CD4-positive, alpha-beta memory T cell (primary cell): ENCODE results near the gene TNFSF10. TPM values are rescaled to one million over a fixed set of nuclear protein-coding genes. Genes with fewer than 3 reads are reported as not detected.

Experiments
- CTCF ChIA-PET: fragments of 350-600 bp; sonication (Branson Sonifier 250); formaldehyde crosslinking; loops from one replicate; lab custom pipeline; 2021; ENCODE audit warnings: inconsistent platforms; ENCODE audit not compliant: partially characterized antibody; lab: Charles Lee
- POLR2A ChIA-PET: fragments of 350-600 bp; sonication (Branson Sonifier 250); formaldehyde crosslinking; loops from one replicate; lab custom pipeline; 2021; ENCODE audit not compliant: partially characterized antibody; lab: Charles Lee
- DNase-seq, 5 donors: peaks; one replicate each; pipeline versions ENCODE4 v3.0.0 to v3.0.0-alpha.2; 2020 to 2022; ENCODE audit warnings: mixed read lengths in 1 of 5
- H3K27ac ChIP-seq: one replicate; pipeline ENCODE4 v1.7.0; 2013; ENCODE audit warnings: low read depth, low read length
- H3K27me3 ChIP-seq: 2 replicates; pipeline ENCODE4 v1.7.0; 2013; ENCODE audit warnings: mild to moderate bottlenecking, low read length, moderate library complexity; ENCODE audit not compliant: insufficient read depth
- H3K36me3 ChIP-seq: 2 replicates; pipeline ENCODE4 v1.7.0; 2013; ENCODE audit warnings: mild to moderate bottlenecking, low read length, moderate library complexity; ENCODE audit not compliant: insufficient read depth
- H3K4me1 ChIP-seq: 2 replicates; pipeline ENCODE4 v1.7.0; 2013; ENCODE audit warnings: mild to moderate bottlenecking, low read length, moderate library complexity; ENCODE audit not compliant: insufficient read depth
- H3K4me3 ChIP-seq, 2 donors: one replicate each; pipeline ENCODE4 v1.7.0; 2013; ENCODE audit warnings: low read length in 2 of 2, mild to moderate bottlenecking in 1 of 2
- H3K9me3 ChIP-seq, 2 donors: one replicate each; pipeline ENCODE4 v1.7.0; 2013; ENCODE audit warnings: low read length in 2 of 2, control low read depth in 1 of 2; ENCODE audit not compliant: control insufficient read depth in 1 of 2
- H3K27ac Mint-ChIP-seq, 7 donors: one replicate each; pipeline ENCODE4 v1.8.0; 2020 to 2021; ENCODE audit warnings: mixed read lengths in 7 of 7, mild to moderate bottlenecking in 6 of 7, inconsistent platforms in 3 of 7, moderate library complexity in 3 of 7
- H3K27me3 Mint-ChIP-seq, 2 donors: one replicate each; pipeline ENCODE4 v1.8.0; 2020 to 2021; ENCODE audit warnings: mixed read lengths in 2 of 2
- H3K36me3 Mint-ChIP-seq, 2 donors: one replicate each; pipeline ENCODE4 v1.8.0; 2020 to 2021; ENCODE audit warnings: mixed read lengths in 2 of 2, inconsistent platforms in 1 of 2, mild to moderate bottlenecking in 1 of 2
- H3K4me1 Mint-ChIP-seq, 4 donors: one replicate each; pipeline ENCODE4 v1.8.0; 2020 to 2021; ENCODE audit warnings: mixed read lengths in 4 of 4, mild to moderate bottlenecking in 1 of 4
- H3K4me3 Mint-ChIP-seq, 8 donors: one replicate each; pipeline ENCODE4 v1.8.0; 2020 to 2021; ENCODE audit warnings: mixed read lengths in 8 of 8, mild to moderate bottlenecking in 7 of 8, moderate library complexity in 6 of 8, inconsistent platforms in 3 of 8
- H3K9me3 Mint-ChIP-seq, 8 donors: one replicate each; pipeline ENCODE4 v1.8.0; 2020 to 2021; ENCODE audit warnings: mixed read lengths in 8 of 8, mild to moderate bottlenecking in 5 of 8, inconsistent platforms in 3 of 8, moderate library complexity in 1 of 8
- intact Hi-C: fragments of 100-400 bp; cut with micrococcal nuclease; formaldehyde crosslinking; loops from one replicate; pipeline ENCODE4 v1.15.1; 2023
- polyA plus RNA-seq, 2 donors: library from polyadenylated mRNA; unstranded; fragments of 300-500 nt; fragmentation: Illumina TruSeq; gene quantifications; one replicate each; pipeline ENCODE4 v1.2.3, GENCODE V29; 2021
- total RNA-seq, 2 experiments: library from RNA; stranded (reverse); gene quantifications; one replicate each; pipeline ENCODE4 v1.2.3, GENCODE V29; 2021

TNFSF10 gene
- total and polyA plus RNA-seq, 4 experiments from 2014 or later = 63.4 to 107 (median 77.5) TPM

- H3K4me1 Mint-ChIP-seq = peaks cover 0 to 3% (median 0%) of the 10 kb centered on the region in 4 donors
- POLR2A ChIA-PET = no interaction called here
- Histone ChIP-seq H3K4me3 (no peak overlapping the region), H3K27me3 (no peaks in the 10 kb centered on the region), H3K4me1 (no peaks in the 10 kb centered on the region), H3K36me3 (no peaks in the 10 kb centered on the region), H3K9me3 (no peaks in the 10 kb centered on the region), H3K27ac (no peak overlapping the region)
- intact Hi-C loops = no loop called here
- H3K36me3 Mint-ChIP-seq = no peaks in the 10 kb centered on the region
- H3K9me3 Mint-ChIP-seq = peaks cover 0 to 6% (median 1%) of the 10 kb centered on the region in 8 donors
- H3K27me3 Mint-ChIP-seq = peaks cover 11 to 15% of the 10 kb centered on the region in 2 donors
- CTCF ChIA-PET = interaction anchor here (1.1 to 1.2 kb wide), 3 partner anchors 8 to 129 kb away, joined by 4 to 7 read pairs (median 5); no protein-coding TSS in a partner anchor
- H3K27ac Mint-ChIP-seq = no peak overlapping the region
- no peak overlapping the region for H3K4me3 Mint-ChIP-seq
- DNase-seq = no peak
These were observed 55.9 kb downstream of the TNFSF10 start for GRCh38 chr3:172467170-172467824.

DNA sequence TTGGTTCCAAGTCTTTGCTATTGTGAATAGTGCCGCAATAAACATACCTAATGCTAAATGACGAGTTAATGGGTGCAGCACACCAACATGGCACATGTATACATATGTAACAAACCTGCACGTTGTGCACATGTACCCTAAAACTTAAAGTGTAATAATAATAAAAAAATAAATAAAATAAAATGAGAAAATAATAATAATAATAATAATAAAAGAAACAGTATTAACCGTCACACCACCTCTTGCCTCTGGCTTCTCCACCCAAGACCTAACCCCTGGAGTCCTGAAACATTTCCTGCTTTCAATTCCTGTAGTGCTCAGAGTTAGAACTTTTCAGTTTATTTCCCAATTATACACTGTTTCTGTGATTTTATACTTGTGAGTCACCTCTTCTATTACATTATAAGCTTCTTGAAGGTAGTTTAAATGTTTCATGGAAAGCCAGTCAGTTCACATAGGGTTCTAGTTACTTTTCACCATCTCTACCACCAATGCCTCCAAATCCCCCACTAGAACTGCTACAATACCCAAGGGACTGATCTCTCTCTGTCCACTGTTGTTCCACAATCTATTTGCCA lies 56.6 kb downstream of the TNFSF10 start:
- intact Hi-C loops = no loop called here
- Mint-ChIP-seq H3K36me3 (no peaks in the 10 kb centered on the region), H3K4me3 (no peak overlapping the region), H3K27ac (no peak overlapping the region), H3K4me1 (peaks cover 0 to 3% (median 1%) of the 10 kb centered on the region in 4 donors), H3K9me3 (peaks cover 0 to 4% (median under 1%) of the 10 kb centered on the region in 8 donors), H3K27me3 (peaks cover 11 to 15% of the 10 kb centered on the region in 2 donors)
- no peak for DNase-seq
- H3K9me3 ChIP-seq = no peaks in the 10 kb centered on the region
- no peak overlapping the region for H3K27ac ChIP-seq
- H3K4me3 ChIP-seq = no peak overlapping the region
- POLR2A ChIA-PET = no interaction called here
- no peaks in the 10 kb centered on the region for H3K4me1 ChIP-seq
- H3K36me3 ChIP-seq = no peaks in the 10 kb centered on the region
- CTCF ChIA-PET = interaction anchor here (1.1 to 1.2 kb wide), 3 partner anchors 8 to 129 kb away, joined by 4 to 7 read pairs (median 5); no protein-coding TSS in a partner anchor
- no peaks in the 10 kb centered on the region for H3K27me3 ChIP-seq

GRCh38 chr3:172465281-172465680 lies 57.9 kb downstream of the TNFSF10 start:
- Histone ChIP-seq H3K27ac (no peak overlapping the region), H3K36me3 (no peaks in the 10 kb centered on the region), H3K9me3 (no peaks in the 10 kb centered on the region), H3K4me1 (no peaks in the 10 kb centered on the region), H3K27me3 (no peaks in the 10 kb centered on the region), H3K4me3 (no peak overlapping the region)
- Mint-ChIP-seq H3K4me3 (peak overlapping the region in 1 of 8 donors; percentile 41), H3K36me3 (no peaks in the 10 kb centered on the region), H3K9me3 (peaks cover 0 to 2% (median 0%) of the 10 kb centered on the region in 8 donors), H3K27ac (no peak overlapping the region), H3K27me3 (peaks cover 10% of the 10 kb centered on the region in 2 donors), H3K4me1 (peaks cover 0 to 3% (median 1%) of the 10 kb centered on the region in 4 donors)
- intact Hi-C loops = no loop called here
- ChIA-PET CTCF (interaction anchor here (0.8 kb wide), 1 partner anchor 54 kb away, joined by 3 read pairs; no protein-coding TSS in a partner anchor), POLR2A (no interaction called here)
- DNase-seq = no peak

- no peak overlapping the region for H3K27ac Mint-ChIP-seq
- POLR2A ChIA-PET = no interaction called here
- Histone ChIP-seq H3K27ac (no peak overlapping the region), H3K36me3 (no peaks in the 10 kb centered on the region), H3K4me1 (no peaks in the 10 kb centered on the region), H3K4me3 (no peak overlapping the region), H3K27me3 (no peaks in the 10 kb centered on the region), H3K9me3 (no peaks in the 10 kb centered on the region)
- H3K4me3 Mint-ChIP-seq = no peak overlapping the region
- H3K4me1 Mint-ChIP-seq = peaks cover 0 to 3% (median 1%) of the 10 kb centered on the region in 4 donors
- DNase-seq = no peak
- no peaks in the 10 kb centered on the region for H3K36me3 Mint-ChIP-seq
- peaks cover 10% of the 10 kb centered on the region in 2 donors for H3K27me3 Mint-ChIP-seq
- CTCF ChIA-PET = interaction anchor here (2.7 kb wide), 1 partner anchor 158 kb away, joined by 9 read pairs; no protein-coding TSS in a partner anchor
- intact Hi-C loops = no loop called here
- H3K9me3 Mint-ChIP-seq = peaks cover 0 to 2% (median 0%) of the 10 kb centered on the region in 8 donors
These were observed 58.9 kb downstream of the TNFSF10 start for GRCh38 chr3:172464306-172464705.

- Mint-ChIP-seq H3K9me3 (no peaks in the 10 kb centered on the region), H3K27me3 (peaks cover 0 to 2% of the 10 kb centered on the region in 2 donors), H3K4me1 (peaks cover 0 to 3% (median 1%) of the 10 kb centered on the region in 4 donors), H3K4me3 (no peak overlapping the region), H3K27ac (no peak overlapping the region), H3K36me3 (no peaks in the 10 kb centered on the region)
- Histone ChIP-seq H3K27me3 (no peaks in the 10 kb centered on the region), H3K4me1 (no peaks in the 10 kb centered on the region), H3K36me3 (no peaks in the 10 kb centered on the region), H3K27ac (no peak overlapping the region), H3K9me3 (no peaks in the 10 kb centered on the region), H3K4me3 (no peak overlapping the region)
- ChIA-PET POLR2A (interaction anchor here (1.0 to 1.3 kb wide), 2 partner anchors 16 to 135 kb away, joined by 3 to 7 read pairs; no protein-coding TSS in a partner anchor), CTCF (interaction anchor here (0.9 to 6.1 kb wide), 41 partner anchors 8 to 299 kb away, joined by 3 to 51 read pairs (median 5); partner anchors contain the start of genes GHSR and TNFSF10)
- peak in 4 of 5 donors; percentile 20 to 39 (median 28) for DNase-seq
- intact Hi-C loops = loop anchor here (1.0 to 2.0 kb wide), 5 partner anchors 16 to 205 kb away; no protein-coding TSS in a partner anchor
These were observed 61.6 kb downstream of the TNFSF10 start for GRCh38 chr3:172461530-172462138.

- Histone ChIP-seq H3K4me3 (no peak overlapping the region), H3K27me3 (no peaks in the 10 kb centered on the region), H3K36me3 (no peaks in the 10 kb centered on the region), H3K27ac (no peak overlapping the region), H3K9me3 (no peaks in the 10 kb centered on the region), H3K4me1 (no peaks in the 10 kb centered on the region)
- no peaks in the 10 kb centered on the region for H3K4me1 Mint-ChIP-seq
- no peaks in the 10 kb centered on the region for H3K36me3 Mint-ChIP-seq
- CTCF ChIA-PET = interaction anchor here (1.5 kb wide), 1 partner anchor 216 kb away, joined by 6 read pairs; no protein-coding TSS in a partner anchor
- intact Hi-C loops = no loop called here
- peaks cover 7 to 8% of the 10 kb centered on the region in 2 donors for H3K27me3 Mint-ChIP-seq
- H3K9me3 Mint-ChIP-seq = no peaks in the 10 kb centered on the region
- no peak overlapping the region for H3K4me3 Mint-ChIP-seq
- no peak overlapping the region for H3K27ac Mint-ChIP-seq
- POLR2A ChIA-PET = no interaction called here
- DNase-seq = no peak
These were observed 66.8 kb downstream of the TNFSF10 start for GRCh38 chr3:172456404-172456803.
